CD4-positive, alpha-beta T cell (primary cell): ENCODE results near the gene PCDHAC2. TPM values are rescaled to one million over a fixed set of nuclear protein-coding genes. Genes with fewer than 3 reads are reported as not detected.

Experiments used
- ATAC-seq: fragments of 200-7000 bp; cut with Tn5 transposase; one replicate; pipeline ENCODE4 v1.10.0; 2022; ENCODE audit warnings: mild to moderate bottlenecking; ENCODE audit not compliant: poor library complexity
- CTCF ChIA-PET: fragments of 350-600 bp; sonication (Branson Sonifier 250); formaldehyde crosslinking; loops from one replicate; lab custom pipeline; 2021; ENCODE audit warnings: antibody characterized with exemption, inconsistent platforms; lab: Charles Lee
- POLR2A ChIA-PET: fragments of 350-600 bp; sonication (Branson Sonifier 250); formaldehyde crosslinking; loops from one replicate; lab custom pipeline; 2021; ENCODE audit warnings: antibody characterized with exemption, inconsistent platforms; lab: Charles Lee
- DNase-seq, 14 experiments: peaks; one replicate each; pipeline ENCODE4 v3.0.0-alpha.2; 2013 to 2020; ENCODE audit warnings: mixed read lengths in 2 of 14
- H3K27ac ChIP-seq, 2 donors: one replicate each; pipeline versions ENCODE4 v1.5.1 to v1.7.0; 2013; ENCODE audit warnings: low read length in 2 of 2, low read depth in 1 of 2, mild to moderate bottlenecking in 1 of 2
- H3K27me3 ChIP-seq, 2 experiments: 1 replicate in 1 of 2; 2 replicates in 1 of 2; pipeline versions ENCODE4 v1.6.1 to v1.7.0; 2013; ENCODE audit warnings: low read length in 2 of 2, control low read depth in 1 of 2, mild to moderate bottlenecking in 1 of 2, moderate library complexity in 1 of 2; ENCODE audit not compliant: insufficient read depth in 2 of 2, control insufficient read depth in 1 of 2
- H3K36me3 ChIP-seq: one replicate; pipeline ENCODE4 v1.6.1; 2013; ENCODE audit warnings: low read length, control low read depth; ENCODE audit not compliant: insufficient read depth
- H3K4me1 ChIP-seq: one replicate; pipeline ENCODE4 v1.6.1; 2013; ENCODE audit warnings: low read length, control low read depth; ENCODE audit not compliant: insufficient read depth
- H3K4me3 ChIP-seq: one replicate; pipeline ENCODE4 v1.5.1; 2013; ENCODE audit warnings: mild to moderate bottlenecking, low read length, moderate library complexity
- H3K9me3 ChIP-seq, 2 experiments: 1 replicate in 1 of 2; 2 replicates in 1 of 2; pipeline versions ENCODE4 v1.6.1 to v1.7.0; 2013; ENCODE audit warnings: low read length in 2 of 2, mild to moderate bottlenecking in 2 of 2, control low read depth in 1 of 2, moderate library complexity in 1 of 2; ENCODE audit not compliant: control insufficient read depth in 1 of 2, insufficient read depth in 1 of 2
- H3K27ac Mint-ChIP-seq: one replicate; pipeline ENCODE4 v1.8.0; 2020; ENCODE audit warnings: mixed read lengths
- H3K27me3 Mint-ChIP-seq: one replicate; pipeline ENCODE4 v1.8.0; 2021; ENCODE audit warnings: mixed read lengths
- H3K36me3 Mint-ChIP-seq: one replicate; pipeline ENCODE4 v1.8.0; 2021; ENCODE audit warnings: low read depth, mixed read lengths
- H3K4me1 Mint-ChIP-seq: one replicate; pipeline ENCODE4 v1.8.0; 2021; ENCODE audit warnings: low read depth, mixed read lengths
- H3K4me3 Mint-ChIP-seq: one replicate; pipeline ENCODE4 v1.8.0; 2020; ENCODE audit warnings: mild to moderate bottlenecking, mixed read lengths
- H3K9me3 Mint-ChIP-seq: one replicate; pipeline ENCODE4 v1.8.0; 2020; ENCODE audit warnings: mixed read lengths
- intact Hi-C, 2 experiments: fragments of 100-400 bp; cut with DNase I in 1 of 2; cut with micrococcal nuclease in 1 of 2; formaldehyde crosslinking; loops; one replicate each; pipeline versions ENCODE4 v1.15.1 to v1.9.0; 2023 to 2025; cut with DNase I, micrococcal nuclease
- total RNA-seq, 174 experiments: library from RNA in 2 of 174; stranded (reverse) in 2 of 174; gene quantifications; one replicate each; pipeline ENCODE4 v1.2.3 and lab custom pipeline; 2021 to 2026
- TF ChIP-seq, protein P1 (sequence below): fragments of 200-600 bp; IDR thresholded peaks from one replicate; pipeline ENCODE4 v1.8.0; 2022; ENCODE audit warnings: antibody characterized with exemption, mild to moderate bottlenecking

The PCDHAC2 gene
- total RNA-seq, 2 experiments from 2014 or later = not detected

DNA sequence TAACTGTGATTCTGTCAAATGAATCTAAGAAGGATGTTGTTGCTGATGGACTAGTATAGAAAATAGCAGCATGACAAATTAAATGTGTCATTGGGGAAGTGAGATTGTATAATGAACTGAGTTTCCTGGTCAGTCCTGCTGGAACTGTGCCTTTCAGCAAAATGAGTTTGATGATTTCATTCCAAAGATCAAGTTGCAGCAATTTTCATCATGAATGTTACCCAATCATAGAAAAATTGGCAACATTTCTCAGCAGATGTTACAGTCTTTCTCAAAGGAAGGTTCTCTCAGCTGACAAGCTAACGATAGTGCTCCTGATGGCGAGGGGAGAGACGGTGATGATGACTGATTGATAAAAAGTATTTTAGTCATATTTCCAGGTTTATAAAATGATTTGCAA, 10.7 kb downstream of the PCDHAC2 start:
- H3K27ac Mint-ChIP-seq = no peak overlapping the region
- no peak overlapping the region for H3K4me3 ChIP-seq
- no peaks in the 10 kb centered on the region for H3K4me1 Mint-ChIP-seq
- intact Hi-C loops = no loop called here
- H3K9me3 Mint-ChIP-seq = no peaks in the 10 kb centered on the region
- H3K27me3 Mint-ChIP-seq = peaks cover 36% of the 10 kb centered on the region
- no peaks in the 10 kb centered on the region for H3K4me1 ChIP-seq
- CTCF ChIA-PET = no interaction called here
- H3K36me3 Mint-ChIP-seq = no peaks in the 10 kb centered on the region
- no peak overlapping the region for H3K27ac ChIP-seq
- no peak overlapping the region for H3K4me3 Mint-ChIP-seq
- no peaks in the 10 kb centered on the region for H3K9me3 ChIP-seq
- TF ChIP-seq, protein P1, sequence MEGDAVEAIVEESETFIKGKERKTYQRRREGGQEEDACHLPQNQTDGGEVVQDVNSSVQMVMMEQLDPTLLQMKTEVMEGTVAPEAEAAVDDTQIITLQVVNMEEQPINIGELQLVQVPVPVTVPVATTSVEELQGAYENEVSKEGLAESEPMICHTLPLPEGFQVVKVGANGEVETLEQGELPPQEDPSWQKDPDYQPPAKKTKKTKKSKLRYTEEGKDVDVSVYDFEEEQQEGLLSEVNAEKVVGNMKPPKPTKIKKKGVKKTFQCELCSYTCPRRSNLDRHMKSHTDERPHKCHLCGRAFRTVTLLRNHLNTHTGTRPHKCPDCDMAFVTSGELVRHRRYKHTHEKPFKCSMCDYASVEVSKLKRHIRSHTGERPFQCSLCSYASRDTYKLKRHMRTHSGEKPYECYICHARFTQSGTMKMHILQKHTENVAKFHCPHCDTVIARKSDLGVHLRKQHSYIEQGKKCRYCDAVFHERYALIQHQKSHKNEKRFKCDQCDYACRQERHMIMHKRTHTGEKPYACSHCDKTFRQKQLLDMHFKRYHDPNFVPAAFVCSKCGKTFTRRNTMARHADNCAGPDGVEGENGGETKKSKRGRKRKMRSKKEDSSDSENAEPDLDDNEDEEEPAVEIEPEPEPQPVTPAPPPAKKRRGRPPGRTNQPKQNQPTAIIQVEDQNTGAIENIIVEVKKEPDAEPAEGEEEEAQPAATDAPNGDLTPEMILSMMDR = no peak
- DNase-seq = no peak
- H3K36me3 ChIP-seq = no peaks in the 10 kb centered on the region
- H3K27me3 ChIP-seq = peaks cover 0 to 6% of the 10 kb centered on the region in 2 experiments
- POLR2A ChIA-PET = no interaction called here
- no peak for ATAC-seq

DNA sequence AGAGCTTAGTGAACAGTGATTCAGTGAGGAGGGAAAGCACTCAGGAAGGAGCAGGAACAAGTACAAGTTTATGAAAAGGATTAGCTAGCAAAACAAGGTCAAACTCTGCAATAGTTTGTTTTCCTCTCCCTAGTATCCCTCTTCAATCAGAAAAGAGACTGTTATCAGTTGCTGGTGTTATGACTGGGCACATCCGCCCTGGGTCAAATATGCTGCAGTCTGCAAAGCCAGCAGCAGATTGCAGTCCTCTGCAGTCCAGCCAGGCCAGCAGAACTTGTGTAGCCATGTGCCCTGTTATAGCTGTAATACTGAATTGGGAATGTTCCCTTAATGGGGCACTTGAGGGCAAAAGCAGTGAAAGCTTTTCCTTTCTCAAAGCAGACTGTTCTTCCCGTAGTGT, 12.0 kb downstream of the PCDHAC2 start:
- Histone ChIP-seq H3K4me1 (no peaks in the 10 kb centered on the region), H3K36me3 (no peaks in the 10 kb centered on the region), H3K4me3 (no peak overlapping the region), H3K9me3 (no peaks in the 10 kb centered on the region), H3K27ac (no peak overlapping the region), H3K27me3 (peaks cover 0 to 6% of the 10 kb centered on the region in 2 experiments)
- no peak for ATAC-seq
- intact Hi-C loops = no loop called here
- no peak for DNase-seq
- no peaks in the 10 kb centered on the region for H3K36me3 Mint-ChIP-seq
- TF ChIP-seq, protein P1 = no peak
- peaks cover 39% of the 10 kb centered on the region for H3K27me3 Mint-ChIP-seq
- no peaks in the 10 kb centered on the region for H3K4me1 Mint-ChIP-seq
- CTCF ChIA-PET = no interaction called here
- no peak overlapping the region for H3K4me3 Mint-ChIP-seq
- no peaks in the 10 kb centered on the region for H3K9me3 Mint-ChIP-seq
- no peak overlapping the region for H3K27ac Mint-ChIP-seq
- POLR2A ChIA-PET = no interaction called here

DNA sequence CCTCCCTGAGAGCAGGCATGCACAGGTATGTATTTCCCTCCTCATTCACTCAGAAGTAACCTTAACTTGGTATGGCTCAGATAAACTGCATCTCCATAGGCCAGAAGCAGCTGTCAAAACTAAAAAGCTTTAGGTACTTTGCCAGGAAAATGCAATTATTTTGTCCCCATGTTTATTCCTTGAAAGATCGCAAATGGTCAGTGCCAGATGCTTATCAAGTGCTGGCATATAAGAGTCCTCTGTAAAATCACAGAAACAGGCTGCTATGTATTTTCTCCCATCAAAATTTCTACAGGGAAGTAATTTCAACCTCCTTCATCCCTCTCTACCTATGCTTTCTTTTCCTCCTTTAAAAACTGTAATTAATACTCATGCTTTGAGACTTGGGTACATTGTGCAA, 12.7 kb downstream of the PCDHAC2 start:
- Mint-ChIP-seq H3K4me1 (no peaks in the 10 kb centered on the region), H3K4me3 (no peak overlapping the region), H3K36me3 (no peaks in the 10 kb centered on the region), H3K9me3 (no peaks in the 10 kb centered on the region), H3K27me3 (peaks cover 38% of the 10 kb centered on the region), H3K27ac (no peak overlapping the region)
- ATAC-seq = no peak
- Histone ChIP-seq H3K27me3 (peaks cover 0 to 6% of the 10 kb centered on the region in 2 experiments), H3K9me3 (no peaks in the 10 kb centered on the region), H3K4me1 (no peaks in the 10 kb centered on the region), H3K4me3 (no peak overlapping the region), H3K36me3 (no peaks in the 10 kb centered on the region), H3K27ac (no peak overlapping the region)
- TF ChIP-seq, protein P1 = no peak
- POLR2A ChIA-PET = no interaction called here
- intact Hi-C loops = no loop called here
- CTCF ChIA-PET = no interaction called here
- no peak for DNase-seq
